Panc1 (cell line): ENCODE data around the gene CACNG3. TPM values are rescaled to one million over a fixed set of nuclear protein-coding genes. Genes with fewer than 3 reads are reported as not detected.

Experiments
- ATAC-seq: fragments of 200-7000 bp; cut with Tn5 transposase; 2 replicates; pipeline ENCODE4 v1.9.1; 2020; ENCODE audit warnings: mild to moderate bottlenecking, moderate library complexity
- BruUV-seq: library from RNA; stranded (reverse); fragments of 400-500 nt; replicated peaks from 2 replicates; lab custom pipeline; 2021; lab: Mats Ljungman, UMichigan
- CTCF ChIA-PET: fragments of 300-600 bp; sonication (Branson Sonifier 250); formaldehyde crosslinking; loops from one replicate; lab custom pipeline; 2022; ENCODE audit warnings: antibody characterized with exemption; lab: Charles Lee
- POLR2A ChIA-PET: fragments of 300-600 bp; sonication (Branson Sonifier 250); formaldehyde crosslinking; loops from one replicate; lab custom pipeline; 2022; ENCODE audit warnings: antibody characterized with exemption; lab: Charles Lee
- DNase-seq: peaks from one replicate; pipeline ENCODE4 v3.0.0-alpha.2; 2010; ENCODE audit warnings: low read depth, low spot score
- H3K27ac ChIP-seq: 2 replicates; pipeline ENCODE4 v1.5.1; 2011; ENCODE audit warnings: mild to moderate bottlenecking, low read length, inconsistent platforms
- H3K27me3 ChIP-seq: fragments of 200-500 bp; sonication (Bioruptor generic); 2 replicates; pipeline ENCODE4 v1.6.0; 2014; ENCODE audit warnings: low read length, inconsistent platforms; ENCODE audit not compliant: control insufficient read depth, insufficient read depth
- H3K36me3 ChIP-seq: fragments of 200-500 bp; sonication (Bioruptor generic); 2 replicates; pipeline ENCODE4 v1.5.1; 2014; ENCODE audit warnings: inconsistent platforms, mild to moderate bottlenecking, low read length, moderate library complexity; ENCODE audit not compliant: control insufficient read depth, insufficient read depth
- H3K4me1 ChIP-seq: 2 replicates; pipeline ENCODE4 v1.5.1; 2011; ENCODE audit warnings: inconsistent platforms, mild to moderate bottlenecking, low read length, moderate library complexity; ENCODE audit not compliant: control insufficient read depth, insufficient read depth
- H3K4me3 ChIP-seq, 2 experiments: 2 replicates each; pipeline ENCODE4 v1.5.1; 2011 to 2012; ENCODE audit warnings: low read depth in 2 of 2, low read length in 2 of 2, mild to moderate bottlenecking in 2 of 2, inconsistent platforms in 1 of 2, moderate library complexity in 1 of 2
- H3K9me3 ChIP-seq: fragments of 200-500 bp; sonication (Bioruptor generic); 2 replicates; pipeline ENCODE4 v1.5.1; 2014; ENCODE audit warnings: low read depth, mild to moderate bottlenecking, inconsistent platforms, low read length, moderate library complexity; ENCODE audit not compliant: control insufficient read depth, insufficient read depth
- POLR2AphosphoS5 ChIP-seq: IDR thresholded peaks from 2 replicates; pipeline ENCODE4 v1.6.1; 2012; ENCODE audit warnings: mild to moderate bottlenecking, low read depth, low read length, moderate library complexity
- SIN3A ChIP-seq: IDR thresholded peaks from 2 replicates; pipeline ENCODE4 v1.6.1; 2012; ENCODE audit warnings: low read depth, mild to moderate bottlenecking, low read length, moderate library complexity, borderline replicate concordance; ENCODE audit not compliant: insufficient read depth
- TCF7L2 ChIP-seq: IDR thresholded peaks from 2 replicates; pipeline ENCODE4 v1.6.1; 2011; ENCODE audit warnings: mild to moderate bottlenecking, low read depth, low read length, inconsistent platforms
- in situ Hi-C: cut with HindIII; loops from 2 replicates; pipeline ENCODE4 v1.10.0; 2016; ENCODE audit warnings: low sequenced_read_pairs, low pct_unique_long_range_greater_than_20kb
- intact Hi-C: fragments of 100-400 bp; cut with micrococcal nuclease; formaldehyde crosslinking; loops from one replicate; pipeline ENCODE4 v1.10.0; 2022; ENCODE audit not compliant: unreplicated experiment
- total RNA-seq: library from RNA; stranded (reverse); gene quantifications from one replicate; pipeline ENCODE4 v1.2.1, GENCODE V29; 2021; ENCODE audit not compliant: unreplicated experiment
- TF ChIP-seq, protein P1 (sequence below), 2 experiments: IDR thresholded peaks; 2 replicates each; pipeline ENCODE4 v1.6.1; 2011 to 2012; ENCODE audit warnings: low read depth in 2 of 2, control low read depth in 1 of 2, low read length in 1 of 2, mild to moderate bottlenecking in 1 of 2, moderate library complexity in 1 of 2; ENCODE audit not compliant: insufficient read depth in 1 of 2
- TF ChIP-seq, protein P2 (sequence below): fragments of 450-650 bp; IDR thresholded peaks from 2 replicates; pipeline ENCODE4 v1.5.1; 2017; ENCODE audit warnings: mild to moderate bottlenecking

Gene CACNG3
- total RNA-seq, 1 experiment from 2014 or later: not detected

GRCh38 chr16:24372824-24373223 lies 116.7 kb downstream of the CACNG3 start:
- no peak for TF ChIP-seq POLR2AphosphoS5
- TF ChIP-seq, protein P1, sequence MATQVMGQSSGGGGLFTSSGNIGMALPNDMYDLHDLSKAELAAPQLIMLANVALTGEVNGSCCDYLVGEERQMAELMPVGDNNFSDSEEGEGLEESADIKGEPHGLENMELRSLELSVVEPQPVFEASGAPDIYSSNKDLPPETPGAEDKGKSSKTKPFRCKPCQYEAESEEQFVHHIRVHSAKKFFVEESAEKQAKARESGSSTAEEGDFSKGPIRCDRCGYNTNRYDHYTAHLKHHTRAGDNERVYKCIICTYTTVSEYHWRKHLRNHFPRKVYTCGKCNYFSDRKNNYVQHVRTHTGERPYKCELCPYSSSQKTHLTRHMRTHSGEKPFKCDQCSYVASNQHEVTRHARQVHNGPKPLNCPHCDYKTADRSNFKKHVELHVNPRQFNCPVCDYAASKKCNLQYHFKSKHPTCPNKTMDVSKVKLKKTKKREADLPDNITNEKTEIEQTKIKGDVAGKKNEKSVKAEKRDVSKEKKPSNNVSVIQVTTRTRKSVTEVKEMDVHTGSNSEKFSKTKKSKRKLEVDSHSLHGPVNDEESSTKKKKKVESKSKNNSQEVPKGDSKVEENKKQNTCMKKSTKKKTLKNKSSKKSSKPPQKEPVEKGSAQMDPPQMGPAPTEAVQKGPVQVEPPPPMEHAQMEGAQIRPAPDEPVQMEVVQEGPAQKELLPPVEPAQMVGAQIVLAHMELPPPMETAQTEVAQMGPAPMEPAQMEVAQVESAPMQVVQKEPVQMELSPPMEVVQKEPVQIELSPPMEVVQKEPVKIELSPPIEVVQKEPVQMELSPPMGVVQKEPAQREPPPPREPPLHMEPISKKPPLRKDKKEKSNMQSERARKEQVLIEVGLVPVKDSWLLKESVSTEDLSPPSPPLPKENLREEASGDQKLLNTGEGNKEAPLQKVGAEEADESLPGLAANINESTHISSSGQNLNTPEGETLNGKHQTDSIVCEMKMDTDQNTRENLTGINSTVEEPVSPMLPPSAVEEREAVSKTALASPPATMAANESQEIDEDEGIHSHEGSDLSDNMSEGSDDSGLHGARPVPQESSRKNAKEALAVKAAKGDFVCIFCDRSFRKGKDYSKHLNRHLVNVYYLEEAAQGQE (IDR thresholded peaks at IDR 0.05; ENCODE audit: insufficient read depth in 1 of 2, low read depth in 2 of 2, low read length in 1 of 2): no peak
- TF ChIP-seq SIN3A: no peak
- TF ChIP-seq TCF7L2: no peak
- TF ChIP-seq, protein P2, sequence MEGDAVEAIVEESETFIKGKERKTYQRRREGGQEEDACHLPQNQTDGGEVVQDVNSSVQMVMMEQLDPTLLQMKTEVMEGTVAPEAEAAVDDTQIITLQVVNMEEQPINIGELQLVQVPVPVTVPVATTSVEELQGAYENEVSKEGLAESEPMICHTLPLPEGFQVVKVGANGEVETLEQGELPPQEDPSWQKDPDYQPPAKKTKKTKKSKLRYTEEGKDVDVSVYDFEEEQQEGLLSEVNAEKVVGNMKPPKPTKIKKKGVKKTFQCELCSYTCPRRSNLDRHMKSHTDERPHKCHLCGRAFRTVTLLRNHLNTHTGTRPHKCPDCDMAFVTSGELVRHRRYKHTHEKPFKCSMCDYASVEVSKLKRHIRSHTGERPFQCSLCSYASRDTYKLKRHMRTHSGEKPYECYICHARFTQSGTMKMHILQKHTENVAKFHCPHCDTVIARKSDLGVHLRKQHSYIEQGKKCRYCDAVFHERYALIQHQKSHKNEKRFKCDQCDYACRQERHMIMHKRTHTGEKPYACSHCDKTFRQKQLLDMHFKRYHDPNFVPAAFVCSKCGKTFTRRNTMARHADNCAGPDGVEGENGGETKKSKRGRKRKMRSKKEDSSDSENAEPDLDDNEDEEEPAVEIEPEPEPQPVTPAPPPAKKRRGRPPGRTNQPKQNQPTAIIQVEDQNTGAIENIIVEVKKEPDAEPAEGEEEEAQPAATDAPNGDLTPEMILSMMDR: no peak
- in situ Hi-C loops (no loop called here), intact Hi-C loops (no loop called here)
- ChIA-PET POLR2A (no interaction called here), CTCF (interaction anchor here (1.5 kb wide), 1 partner anchor 133 kb away, joined by 5 read pairs; no protein-coding TSS in a partner anchor)
- no peak for DNase-seq
- Histone ChIP-seq H3K4me3 (no peak overlapping the region), H3K4me1 (no peaks in the 10 kb centered on the region), H3K36me3 (no peaks in the 10 kb centered on the region), H3K9me3 (no peaks in the 10 kb centered on the region), H3K27me3 (peaks cover 2% of the 10 kb centered on the region; the same call in 1 of the 2 replicates), H3K27ac (no peak overlapping the region)
- no peak for ATAC-seq
- BruUV-seq: no TSS peak

- Histone ChIP-seq H3K9me3 (no peaks in the 10 kb centered on the region), H3K27ac (no peak overlapping the region), H3K27me3 (no peaks in the 10 kb centered on the region), H3K4me3 (no peak overlapping the region), H3K36me3 (no peaks in the 10 kb centered on the region), H3K4me1 (no peaks in the 10 kb centered on the region)
- ATAC-seq (no peak), DNase-seq (no peak)
- intact Hi-C loops (no loop called here), in situ Hi-C loops (no loop called here)
- no TSS peak for BruUV-seq
- ChIA-PET CTCF (no interaction called here), POLR2A (no interaction called here)
- no peak for TF ChIP-seq SIN3A
- no peak for TF ChIP-seq POLR2AphosphoS5
- TF ChIP-seq, protein P1 (IDR thresholded peaks at IDR 0.05; ENCODE audit: insufficient read depth in 1 of 2, low read depth in 2 of 2, low read length in 1 of 2): no peak
- TF ChIP-seq, protein P2: no peak
- no peak for TF ChIP-seq TCF7L2
These were observed 122.9 kb downstream of the CACNG3 start for GRCh38 chr16:24378999-24379398.
